SK-N-SH treated with all-trans-retinoic acid at 6 μM for 48 hours (cell line): ENCODE data around the gene SLC12A8.

Experiments used
- ATAC-seq: fragments of 200-7000 bp; cut with Tn5 transposase; 3 replicates; pipeline ENCODE4 v1.9.1; 2020; ENCODE audit warnings: mild to moderate bottlenecking, moderate library complexity
- ARNTL ChIP-seq: fragments of 450-650 bp; formaldehyde crosslinking; IDR thresholded peaks from 2 replicates; pipeline ENCODE4 v1.5.0; 2020; ENCODE audit warnings: low read depth, mild to moderate bottlenecking, moderate library complexity, borderline replicate concordance
- BACH2 ChIP-seq: fragments of 250-450 bp; sonication (Bioruptor Pico); IDR thresholded peaks from 2 replicates; pipeline ENCODE4 v1.9.0; 2021; ENCODE audit warnings: mild to moderate bottlenecking, borderline replicate concordance
- CSDC2 ChIP-seq: fragments of 250-450 bp; sonication (Bioruptor Pico); IDR thresholded peaks from 2 replicates; pipeline ENCODE4 v1.5.0; 2020; ENCODE audit warnings: mild to moderate bottlenecking, moderate library complexity
- CSRNP3 ChIP-seq: fragments of 250-450 bp; sonication (Bioruptor Pico); IDR thresholded peaks from 2 replicates; pipeline ENCODE4 v1.5.1; 2021; ENCODE audit warnings: mild to moderate bottlenecking, moderate library complexity
- ESRRG ChIP-seq: fragments of 250-450 bp; sonication (Bioruptor Pico); IDR thresholded peaks from 2 replicates; pipeline ENCODE4 v1.6.1; 2021; ENCODE audit warnings: mild to moderate bottlenecking
- GLIS3 ChIP-seq: fragments of 250-450 bp; sonication (Bioruptor Pico); IDR thresholded peaks from 2 replicates; pipeline ENCODE4 v1.5.0; 2020; ENCODE audit warnings: mild to moderate bottlenecking, moderate library complexity
- ISL1 ChIP-seq: fragments of 250-450 bp; sonication (Bioruptor Pico); IDR thresholded peaks from 2 replicates; pipeline ENCODE4 v2.1.2; 2022; ENCODE audit warnings: mild to moderate bottlenecking, moderate library complexity
- OSR1 ChIP-seq: fragments of 250-450 bp; sonication (Bioruptor Pico); IDR thresholded peaks from 2 replicates; pipeline ENCODE4 v1.8.0; 2022; ENCODE audit warnings: moderate library complexity, mild to moderate bottlenecking, inconsistent platforms
- POU6F1 ChIP-seq: fragments of 250-450 bp; sonication (Bioruptor Pico); IDR thresholded peaks from 2 replicates; pipeline ENCODE4 v1.8.0; 2021; ENCODE audit warnings: low read depth, mild to moderate bottlenecking, moderate library complexity, borderline replicate concordance
- PPARA ChIP-seq: fragments of 250-450 bp; sonication (Bioruptor Pico); IDR thresholded peaks from 2 replicates; pipeline ENCODE4 v1.5.0; 2020; ENCODE audit warnings: mild to moderate bottlenecking, borderline replicate concordance
- RARB ChIP-seq: fragments of 250-450 bp; sonication (Bioruptor Pico); IDR thresholded peaks from 2 replicates; pipeline ENCODE4 v1.8.0; 2021; ENCODE audit warnings: mild to moderate bottlenecking, moderate library complexity
- SNAI2 ChIP-seq: fragments of 250-450 bp; sonication (Bioruptor Pico); IDR thresholded peaks from 2 replicates; pipeline ENCODE4 v1.5.0; 2020; ENCODE audit warnings: mild to moderate bottlenecking, moderate library complexity
- TCF4 ChIP-seq: fragments of 250-450 bp; sonication (Bioruptor Pico); IDR thresholded peaks from 2 replicates; pipeline ENCODE4 v1.8.0; 2021; ENCODE audit warnings: mild to moderate bottlenecking, moderate library complexity, borderline replicate concordance
- TOX ChIP-seq: fragments of 250-450 bp; sonication (Bioruptor Pico); IDR thresholded peaks from 2 replicates; pipeline ENCODE4 v1.8.0; 2021; ENCODE audit warnings: mild to moderate bottlenecking, moderate library complexity, borderline replicate concordance
- ZC3H10 ChIP-seq: fragments of 250-450 bp; sonication (Bioruptor Pico); IDR thresholded peaks from 2 replicates; pipeline ENCODE4 v1.5.1; 2021; ENCODE audit warnings: mild to moderate bottlenecking, moderate library complexity
- ZFP3 ChIP-seq: fragments of 250-450 bp; sonication (Bioruptor Pico); IDR thresholded peaks from 2 replicates; pipeline ENCODE4 v1.5.0; 2020; ENCODE audit warnings: mild to moderate bottlenecking, moderate library complexity
- ZFP30 ChIP-seq: fragments of 450-650 bp; formaldehyde crosslinking; IDR thresholded peaks from 2 replicates; pipeline ENCODE4 v1.5.0; 2022; ENCODE audit warnings: mild to moderate bottlenecking, moderate library complexity
- ZNF565 ChIP-seq: fragments of 450-650 bp; formaldehyde crosslinking; conservative IDR thresholded peaks from 2 replicates; pipeline ENCODE4 v1.5.0; 2020; ENCODE audit warnings: low read depth, mild to moderate bottlenecking, moderate library complexity
- ZNF70 ChIP-seq: fragments of 450-650 bp; formaldehyde crosslinking; IDR thresholded peaks from 2 replicates; pipeline ENCODE4 v1.5.0; 2020; ENCODE audit warnings: mild to moderate bottlenecking, moderate library complexity
- ZNF8 ChIP-seq: fragments of 450-650 bp; formaldehyde crosslinking; IDR thresholded peaks from 2 replicates; pipeline ENCODE4 v1.5.0; 2020; ENCODE audit warnings: mild to moderate bottlenecking, moderate library complexity
- TF ChIP-seq, protein P1 (sequence below): fragments of 250-450 bp; sonication (Bioruptor Pico); IDR thresholded peaks from 2 replicates; pipeline ENCODE4 v1.5.1; 2020; ENCODE audit warnings: low read depth, mild to moderate bottlenecking, moderate library complexity
- TF ChIP-seq, protein P2 (sequence below): fragments of 250-450 bp; sonication (Bioruptor Pico); IDR thresholded peaks from 2 replicates; pipeline ENCODE4 v1.8.0; 2020; ENCODE audit warnings: mild to moderate bottlenecking, moderate library complexity, borderline replicate concordance

Gene SLC12A8

GRCh38 chr3:125061170-125061569, 151.4 kb downstream of the SLC12A8 start:
- no peak; the same call in 2 of the 3 replicates for ATAC-seq
- no peak for TF ChIP-seq ZFP3 (CRISPR knock-in tag)
- no peak for TF ChIP-seq PPARA (CRISPR knock-in tag)
- TF ChIP-seq TCF4 (CRISPR knock-in tag) = no peak
- TF ChIP-seq POU6F1 (CRISPR knock-in tag) = no peak
- no peak for TF ChIP-seq OSR1 (CRISPR knock-in tag)
- TF ChIP-seq ZFP30 (CRISPR knock-in tag) = no peak
- no peak for TF ChIP-seq CSDC2
- TF ChIP-seq, protein P1, sequence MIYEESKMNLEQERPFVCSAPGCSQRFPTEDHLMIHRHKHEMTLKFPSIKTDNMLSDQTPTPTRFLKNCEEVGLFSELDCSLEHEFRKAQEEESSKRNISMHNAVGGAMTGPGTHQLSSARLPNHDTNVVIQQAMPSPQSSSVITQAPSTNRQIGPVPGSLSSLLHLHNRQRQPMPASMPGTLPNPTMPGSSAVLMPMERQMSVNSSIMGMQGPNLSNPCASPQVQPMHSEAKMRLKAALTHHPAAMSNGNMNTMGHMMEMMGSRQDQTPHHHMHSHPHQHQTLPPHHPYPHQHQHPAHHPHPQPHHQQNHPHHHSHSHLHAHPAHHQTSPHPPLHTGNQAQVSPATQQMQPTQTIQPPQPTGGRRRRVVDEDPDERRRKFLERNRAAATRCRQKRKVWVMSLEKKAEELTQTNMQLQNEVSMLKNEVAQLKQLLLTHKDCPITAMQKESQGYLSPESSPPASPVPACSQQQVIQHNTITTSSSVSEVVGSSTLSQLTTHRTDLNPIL (CRISPR knock-in tag) = no peak
- TF ChIP-seq SNAI2 (CRISPR knock-in tag) = no peak
- TF ChIP-seq RARB (CRISPR knock-in tag) = no peak
- TF ChIP-seq ZNF70 = no peak
- no peak for TF ChIP-seq ARNTL
- TF ChIP-seq ESRRG = no peak
- TF ChIP-seq CSRNP3 (CRISPR knock-in tag) = no peak
- TF ChIP-seq ZNF8 (CRISPR knock-in tag) = no peak

DNA sequence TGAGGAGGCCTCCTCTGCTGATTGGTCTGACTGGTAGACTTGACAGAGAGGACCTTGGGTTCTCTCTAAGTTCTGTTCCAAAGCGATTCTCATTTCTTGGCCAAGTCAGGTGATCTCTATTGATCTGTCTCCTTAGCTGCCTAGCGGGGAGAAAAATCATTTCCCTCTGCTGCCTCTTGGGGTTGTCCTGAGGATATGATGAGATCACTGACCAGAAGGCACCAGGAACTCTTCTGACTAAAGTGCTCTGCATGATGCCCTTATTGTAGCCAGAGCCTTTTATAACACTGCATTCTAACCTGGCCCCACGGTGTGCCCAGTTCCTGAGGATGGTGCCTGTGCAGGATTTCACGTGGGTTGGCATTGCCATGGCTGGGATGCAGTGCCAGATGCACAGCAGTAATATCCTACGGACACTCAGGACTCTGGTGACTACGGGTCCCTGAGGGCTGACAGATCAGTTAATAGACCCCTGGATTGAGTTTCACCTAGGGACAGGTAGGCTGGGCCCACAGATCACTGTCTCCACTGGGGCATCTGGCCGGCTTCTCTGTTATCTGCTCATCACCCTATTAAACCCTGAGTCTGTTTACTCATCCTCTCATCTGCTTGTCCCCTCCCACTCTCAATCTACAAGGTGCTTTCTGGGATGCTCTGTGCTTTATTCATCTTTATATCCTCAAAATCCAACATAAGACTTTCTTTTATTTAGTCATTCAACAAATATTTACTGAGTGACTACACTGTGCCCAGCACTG, 152.9 kb downstream of the SLC12A8 start:
- ATAC-seq = no peak

GRCh38 chr3:125058959-125059358, 153.6 kb downstream of the SLC12A8 start:
- ATAC-seq = no peak
- TF ChIP-seq ZC3H10 (CRISPR knock-in tag) = no peak
- TF ChIP-seq, protein P2, sequence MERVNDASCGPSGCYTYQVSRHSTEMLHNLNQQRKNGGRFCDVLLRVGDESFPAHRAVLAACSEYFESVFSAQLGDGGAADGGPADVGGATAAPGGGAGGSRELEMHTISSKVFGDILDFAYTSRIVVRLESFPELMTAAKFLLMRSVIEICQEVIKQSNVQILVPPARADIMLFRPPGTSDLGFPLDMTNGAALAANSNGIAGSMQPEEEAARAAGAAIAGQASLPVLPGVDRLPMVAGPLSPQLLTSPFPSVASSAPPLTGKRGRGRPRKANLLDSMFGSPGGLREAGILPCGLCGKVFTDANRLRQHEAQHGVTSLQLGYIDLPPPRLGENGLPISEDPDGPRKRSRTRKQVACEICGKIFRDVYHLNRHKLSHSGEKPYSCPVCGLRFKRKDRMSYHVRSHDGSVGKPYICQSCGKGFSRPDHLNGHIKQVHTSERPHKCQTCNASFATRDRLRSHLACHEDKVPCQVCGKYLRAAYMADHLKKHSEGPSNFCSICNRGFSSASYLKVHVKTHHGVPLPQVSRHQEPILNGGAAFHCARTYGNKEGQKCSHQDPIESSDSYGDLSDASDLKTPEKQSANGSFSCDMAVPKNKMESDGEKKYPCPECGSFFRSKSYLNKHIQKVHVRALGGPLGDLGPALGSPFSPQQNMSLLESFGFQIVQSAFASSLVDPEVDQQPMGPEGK = no peak
- TF ChIP-seq BACH2 (CRISPR knock-in tag) = no peak
- TF ChIP-seq CSRNP3 (CRISPR knock-in tag) = no peak
- no peak for TF ChIP-seq ZNF565 (CRISPR knock-in tag)
- no peak for TF ChIP-seq ISL1 (CRISPR knock-in tag)
- TF ChIP-seq ZNF70 = no peak
- TF ChIP-seq OSR1 (CRISPR knock-in tag) = no peak
- TF ChIP-seq TOX (CRISPR knock-in tag) = no peak
- TF ChIP-seq ZFP30 (CRISPR knock-in tag) = no peak
- no peak for TF ChIP-seq ARNTL
- TF ChIP-seq SNAI2 (CRISPR knock-in tag) = no peak
- TF ChIP-seq ZNF8 (CRISPR knock-in tag) = no peak
- TF ChIP-seq ESRRG = no peak
- no peak for TF ChIP-seq POU6F1 (CRISPR knock-in tag)
- TF ChIP-seq ZFP3 (CRISPR knock-in tag) = no peak
- TF ChIP-seq GLIS3 = no peak
- no peak for TF ChIP-seq PPARA (CRISPR knock-in tag)
- TF ChIP-seq, all 23 proteins: peak for 0

More for the DNA sequence above, 152.9 kb downstream of the SLC12A8 start:
- TF ChIP-seq CSRNP3 (CRISPR knock-in tag) = no peak
